Body of pancreas (tissue), 4 donors: Measurements from ENCODE around the gene IDI1.

Source experiments
- CTCF ChIP-seq, 7 experiments: fragments of 450-650 bp in 4 of 7; fragments of 200-600 bp in 3 of 7; sonication (generic) in 3 of 7; IDR thresholded peaks; one replicate each; pipeline ENCODE4 v1.5.1; 2016 to 2019; ENCODE audit warnings: antibody characterized with exemption in 7 of 7
- POLR2A ChIP-seq, 3 donors: fragments of 450-650 bp; IDR thresholded peaks; one replicate each; pipeline ENCODE4 v1.6.1; 2016; ENCODE audit warnings: antibody characterized with exemption in 3 of 3, mild to moderate bottlenecking in 2 of 3

- TF ChIP-seq CTCF (IDR thresholded peaks at IDR 0.05) = no peak
- no peak for TF ChIP-seq POLR2A (IDR thresholded peaks at IDR 0.05)
Measured at GRCh38 chr10:1003884-1004670, 44.8 kb downstream of the IDI1 start.
